Measurements from ENCODE around the gene SEMG1. TPM values are rescaled to one million over a fixed set of nuclear protein-coding genes. Genes with fewer than 3 reads are reported as not detected.

The SEMG1 gene
- total RNA-seq, 1 experiment from 2014 or later: 2.0 TPM

- Histone ChIP-seq H3K23ac (ENCODE audit: insufficient read length, low read depth, low read length) (no peak overlapping the region), H2BK15ac (ENCODE audit: low read depth, low read length) (no peak overlapping the region), H2BK5ac (ENCODE audit: insufficient read length, low read length) (no peak overlapping the region), H3K14ac (ENCODE audit: insufficient read depth, low read length) (no peak overlapping the region), H3K56ac (ENCODE audit: insufficient read length, low read depth, low read length) (no peak overlapping the region), H3K4me2 (ENCODE audit: insufficient read depth, insufficient read length, low read length) (no peak overlapping the region), H2AFZ (ENCODE audit: low read length) (no peak overlapping the region), H4K5ac (ENCODE audit: insufficient read length, low read depth, low read length) (no peak overlapping the region), H3K18ac (ENCODE audit: insufficient read length, low read depth, low read length) (no peak overlapping the region), H3K79me1 (ENCODE audit: insufficient read depth, low read depth, low read length, poor library complexity, severe bottlenecking) (no peaks in the 10 kb centered on the region), H3K27ac (ENCODE audit: insufficient read length, low read depth, low read length) (no peak overlapping the region), H3K9me3 (ENCODE audit: control insufficient read depth, low read depth, low read length) (no peaks in the 10 kb centered on the region), H2BK20ac (ENCODE audit: low read depth, low read length, poor library complexity, severe bottlenecking) (no peak overlapping the region), H3K4ac (ENCODE audit: low read depth, low read length) (no peak overlapping the region), H4K8ac (replicated peaks; ENCODE audit: insufficient read length, low read depth, low read length) (no peak overlapping the region), H3K79me2 (ENCODE audit: insufficient read depth, low read length) (no peaks in the 10 kb centered on the region), H3K9ac (ENCODE audit: extremely low read depth, insufficient read length, low read length) (no peak overlapping the region), H3K23me2 (ENCODE audit: insufficient read length, low read depth, low read length, poor library complexity, severe bottlenecking) (no peaks in the 10 kb centered on the region), H4K20me1 (ENCODE audit: control insufficient read depth, insufficient read depth, insufficient read length) (no peaks in the 10 kb centered on the region), H2AK5ac (ENCODE audit: insufficient read length, low read length) (no peak overlapping the region), H2BK120ac (ENCODE audit: low read depth, low read length, poor library complexity, severe bottlenecking) (no peak overlapping the region), H3K4me1 (ENCODE audit: insufficient read depth, low read length) (no peaks in the 10 kb centered on the region), H2BK12ac (ENCODE audit: insufficient read length, low read depth, low read length) (no peak overlapping the region), H4K91ac (ENCODE audit: insufficient read length, low read depth, low read length) (no peak overlapping the region), H3K27me3 (ENCODE audit: insufficient read depth, low read length) (no peaks in the 10 kb centered on the region), H3T11ph (ENCODE audit: low read length) (no peak overlapping the region)
- TF ChIP-seq CTCF (conservative IDR thresholded peaks at IDR 0.05): no peak
- Mint-ChIP-seq H3K4me3 (no peak overlapping the region), H3K27me3 (ENCODE audit: low read depth) (peaks cover 22% of the 10 kb centered on the region), H3K9me3 (no peaks in the 10 kb centered on the region; a peak in 2 of 5 replicates), H3K4me1 (no peaks in the 10 kb centered on the region), H3K36me3 (ENCODE audit: insufficient read depth in 1 of 3, low read depth in 3 of 3) (no peaks in the 10 kb centered on the region), H3K27ac (no peak overlapping the region)
- WGBS (ENCODE audit: extremely low coverage, insufficient read length, low lambda C conversion rate): no CpG with 5 or more reads among the region's 2 CpGs
- DNase-seq: no peak
Observed at GRCh38 chr20:45238139-45238538, 31.3 kb downstream of the SEMG1 start.

Measured in H9 (cell line).